AG04449 (cell line): ENCODE data around the gene THAP7.

Experiments used
- CTCF ChIA-PET: fragments of 350-600 bp; formaldehyde crosslinking; extraction: SDS; loops from one replicate; lab custom pipeline; 2021; ENCODE audit warnings: antibody characterized with exemption; lab: Yijun Ruan, JAX
- POLR2A ChIA-PET: fragments of 400-600, 350-600 bp; formaldehyde crosslinking; extraction: SDS; loops from one replicate; lab custom pipeline; 2020; ENCODE audit warnings: antibody characterized with exemption, inconsistent platforms; lab: Yijun Ruan, JAX
- DNase-seq: peaks from one replicate; pipeline ENCODE4 v3.0.0-alpha.2; 2010; ENCODE audit warnings: low read depth, low spot score
- H3K4me3 ChIP-seq: 2 replicates; pipeline ENCODE4 v1.5.1; 2011; ENCODE audit warnings: low read depth, mild to moderate bottlenecking, control low read depth, low read length
- TF ChIP-seq, protein P1 (sequence below): IDR thresholded peaks from one replicate; pipeline ENCODE4 v1.5.1; 2011; ENCODE audit warnings: mild to moderate bottlenecking, moderate library complexity, low read length, control low read depth, inconsistent platforms; ENCODE audit not compliant: insufficient read depth; ENCODE audit errors: missing control alignments

The THAP7 gene

DNA sequence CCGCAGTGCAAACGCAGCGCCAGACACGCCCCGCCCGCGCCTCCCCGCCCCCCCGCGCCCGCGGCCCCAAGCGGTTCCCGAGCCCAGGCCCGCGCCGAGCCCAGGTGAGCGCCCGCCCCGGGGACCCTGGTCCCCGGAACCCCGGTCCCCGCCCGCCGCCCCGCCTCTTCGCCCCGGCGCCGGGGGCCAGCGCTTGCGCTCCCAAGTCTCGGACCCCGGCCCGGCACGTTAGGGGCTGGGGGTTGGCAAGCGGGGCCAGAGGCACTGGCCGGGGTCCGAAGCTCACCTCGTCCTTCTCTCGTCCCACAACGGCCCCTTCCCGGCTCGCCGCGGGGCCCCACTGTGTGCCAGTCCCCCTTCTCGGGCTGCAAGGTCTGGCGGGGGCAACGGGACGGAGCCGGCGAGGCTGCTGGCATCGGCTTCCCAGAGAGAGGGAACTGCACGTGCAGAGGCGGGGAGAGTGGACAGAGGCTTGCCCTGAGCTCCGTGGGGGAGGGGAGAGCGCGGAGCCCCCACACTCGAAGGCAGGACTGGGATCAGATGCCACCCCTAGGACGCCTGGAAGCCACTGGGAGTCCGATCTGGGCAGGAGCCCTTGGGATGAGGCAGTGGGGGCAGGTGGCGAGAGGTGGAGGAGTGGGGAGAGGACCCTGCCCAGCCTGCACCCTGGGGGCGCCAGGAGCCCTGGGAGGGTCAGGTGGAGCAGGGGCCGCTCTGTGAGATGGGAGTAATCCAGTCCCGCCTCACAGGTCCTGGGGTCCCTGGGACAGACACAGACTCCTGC lies 36.6 kb downstream of the THAP7 start:
- DNase-seq, result no peak
- ChIA-PET POLR2A (no interaction called here), CTCF (interaction anchor here (1.2 to 2.6 kb wide), 2 partner anchors 17 to 49 kb away, joined by 3 to 6 read pairs; partner anchors contain the start of gene LZTR1)
- peak overlapping the region; percentile 9; the same call in 1 of the 2 replicates for H3K4me3 ChIP-seq
- TF ChIP-seq, protein P1, sequence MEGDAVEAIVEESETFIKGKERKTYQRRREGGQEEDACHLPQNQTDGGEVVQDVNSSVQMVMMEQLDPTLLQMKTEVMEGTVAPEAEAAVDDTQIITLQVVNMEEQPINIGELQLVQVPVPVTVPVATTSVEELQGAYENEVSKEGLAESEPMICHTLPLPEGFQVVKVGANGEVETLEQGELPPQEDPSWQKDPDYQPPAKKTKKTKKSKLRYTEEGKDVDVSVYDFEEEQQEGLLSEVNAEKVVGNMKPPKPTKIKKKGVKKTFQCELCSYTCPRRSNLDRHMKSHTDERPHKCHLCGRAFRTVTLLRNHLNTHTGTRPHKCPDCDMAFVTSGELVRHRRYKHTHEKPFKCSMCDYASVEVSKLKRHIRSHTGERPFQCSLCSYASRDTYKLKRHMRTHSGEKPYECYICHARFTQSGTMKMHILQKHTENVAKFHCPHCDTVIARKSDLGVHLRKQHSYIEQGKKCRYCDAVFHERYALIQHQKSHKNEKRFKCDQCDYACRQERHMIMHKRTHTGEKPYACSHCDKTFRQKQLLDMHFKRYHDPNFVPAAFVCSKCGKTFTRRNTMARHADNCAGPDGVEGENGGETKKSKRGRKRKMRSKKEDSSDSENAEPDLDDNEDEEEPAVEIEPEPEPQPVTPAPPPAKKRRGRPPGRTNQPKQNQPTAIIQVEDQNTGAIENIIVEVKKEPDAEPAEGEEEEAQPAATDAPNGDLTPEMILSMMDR, result no peak

DNA sequence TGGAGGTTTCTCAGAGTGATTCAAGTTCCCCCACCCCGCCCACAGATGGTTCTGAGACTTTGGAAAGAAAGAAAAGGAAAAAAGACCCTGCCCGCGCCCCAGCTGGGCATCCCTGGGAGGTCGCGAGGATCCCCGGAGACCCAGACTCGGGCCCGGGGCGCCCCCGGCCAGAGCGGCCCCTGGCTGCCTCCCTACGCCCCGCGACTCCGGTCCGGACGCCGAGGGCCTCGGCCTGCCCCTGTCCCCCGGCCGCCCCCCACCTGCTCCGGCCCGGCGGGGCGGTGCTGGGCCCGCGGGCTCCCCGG lies 37.2 kb downstream of the THAP7 start:
- TF ChIP-seq, protein P1, result no peak
- POLR2A ChIA-PET, result no interaction called here
- peak overlapping the region; percentile 12; the same call in 1 of the 2 replicates for H3K4me3 ChIP-seq
- CTCF ChIA-PET, result interaction anchor here (1.2 to 7.0 kb wide), 3 partner anchors 15 to 48 kb away, joined by 3 to 54 read pairs (median 6); partner anchors contain the start of gene LZTR1
- no peak for DNase-seq

DNA sequence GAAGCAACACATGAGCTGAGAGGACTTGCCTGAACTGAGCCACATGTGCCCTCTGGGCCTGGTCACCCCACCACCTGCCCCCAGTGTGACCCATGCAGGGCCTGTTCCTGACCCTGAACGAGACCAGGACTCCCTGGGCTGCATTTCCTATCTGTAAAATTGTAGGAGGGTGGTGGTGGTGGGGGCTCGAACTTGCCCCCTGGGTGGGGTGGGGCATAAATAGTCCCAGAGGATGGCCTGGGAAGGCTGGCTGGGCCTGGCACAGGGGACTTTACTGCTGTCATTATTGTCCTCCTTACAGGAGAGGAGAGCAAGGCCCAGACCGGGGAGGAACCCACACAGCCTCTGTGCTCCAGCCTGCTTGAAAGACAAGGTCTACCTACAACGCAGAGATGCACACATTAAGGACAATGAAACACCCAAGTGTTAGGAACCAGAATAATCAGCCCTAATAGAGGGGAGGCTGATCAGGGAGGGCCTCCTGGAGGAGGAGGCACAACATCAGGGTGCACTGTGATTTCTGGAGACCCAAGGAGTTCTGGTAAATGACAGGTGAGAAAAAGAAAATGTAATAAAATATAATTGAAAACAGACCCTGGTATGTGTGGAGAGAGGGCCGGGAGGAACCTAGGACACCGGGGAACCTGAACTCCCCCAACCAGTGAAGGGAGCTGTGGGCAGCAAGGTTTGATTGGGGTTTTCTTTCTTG lies 37.7 kb downstream of the THAP7 start:
- ChIA-PET CTCF (interaction anchor here (1.2 to 8.9 kb wide), 5 partner anchors 8 to 47 kb away, joined by 3 to 80 read pairs (median 6); partner anchors contain the start of gene LZTR1), POLR2A (no interaction called here)
- TF ChIP-seq, protein P1, result no peak
- H3K4me3 ChIP-seq, result no peak overlapping the region; the same call in 1 of the 2 replicates
- no peak for DNase-seq

DNA sequence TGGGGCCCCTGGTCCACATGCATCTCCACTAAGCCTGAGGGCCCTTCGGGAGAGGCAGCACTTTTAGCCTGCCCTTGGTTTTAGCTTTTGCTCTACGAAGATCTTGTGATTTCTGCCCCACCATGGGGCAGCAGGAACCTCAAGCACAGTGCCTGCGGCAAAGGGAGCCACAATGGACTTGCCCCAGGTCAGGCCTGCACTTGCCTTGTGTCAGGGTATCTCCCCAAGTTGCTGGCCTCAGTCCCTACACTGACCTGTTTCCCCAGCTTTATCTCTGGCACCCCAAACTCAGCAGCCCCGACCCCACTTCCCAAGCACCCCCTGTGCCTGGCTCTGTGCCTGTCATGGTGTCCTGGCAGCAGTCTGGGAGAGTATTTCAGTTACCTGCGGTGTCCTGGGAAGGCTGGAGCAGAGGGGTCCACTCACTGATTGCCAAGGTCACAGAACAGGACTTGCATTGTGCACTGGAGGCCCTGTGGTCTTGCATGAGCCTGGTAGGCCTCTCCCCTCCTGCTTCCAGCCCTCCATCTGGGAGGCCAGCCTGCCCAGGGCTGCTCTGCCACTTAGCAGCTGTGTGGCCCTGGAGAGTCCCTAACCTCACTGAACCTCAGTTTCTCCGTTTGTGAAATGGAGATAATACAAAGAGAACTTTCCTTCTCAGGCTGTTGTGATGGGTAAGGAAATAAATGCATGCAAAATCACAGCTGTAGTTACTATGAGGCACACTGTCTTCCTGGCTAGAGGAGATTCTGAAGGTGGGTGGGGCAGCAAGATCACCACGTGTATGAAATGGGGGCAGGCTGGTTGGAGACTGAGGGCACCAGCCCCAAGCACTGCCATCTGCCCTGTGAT lies 38.5 kb downstream of the THAP7 start:
- TF ChIP-seq, protein P1, result no peak
- CTCF ChIA-PET, result interaction anchor here (0.8 to 8.9 kb wide), 8 partner anchors 8 to 81 kb away, joined by 3 to 80 read pairs (median 3); partner anchors contain the start of gene LZTR1
- DNase-seq, result no peak
- H3K4me3 ChIP-seq, result no peak overlapping the region
- POLR2A ChIA-PET, result no interaction called here

DNA sequence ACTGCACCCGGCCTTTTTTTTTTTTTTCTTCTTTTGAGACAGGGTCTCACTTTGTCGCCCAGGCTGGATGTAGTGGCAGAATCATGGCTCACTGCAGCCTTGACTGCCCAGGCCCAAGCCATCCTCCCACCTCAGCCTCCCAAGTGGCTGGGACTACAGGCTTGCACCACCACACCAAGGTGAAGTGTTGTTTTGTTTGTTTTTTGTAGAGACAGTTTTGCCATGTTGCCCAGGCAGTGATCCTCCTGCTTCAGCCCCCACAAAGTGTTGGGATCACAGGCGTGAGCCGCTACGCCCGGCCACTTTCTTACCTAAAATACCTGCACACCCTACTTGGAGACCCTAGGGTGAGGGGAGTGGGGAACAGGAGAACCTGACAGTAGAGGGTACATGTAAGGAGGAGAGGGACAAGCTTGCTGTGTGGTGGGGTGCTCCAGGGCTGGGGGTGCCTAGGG lies 39.4 kb downstream of the THAP7 start:
- TF ChIP-seq, protein P1, result no peak
- ChIA-PET CTCF (interaction anchor here (0.7 to 8.9 kb wide), 10 partner anchors 8 to 80 kb away, joined by 3 to 80 read pairs (median 3); no protein-coding TSS in a partner anchor), POLR2A (no interaction called here)
- H3K4me3 ChIP-seq, result no peak overlapping the region
- DNase-seq, result no peak
